NCI-H2171 treated with DMSO at 0.1 percent for 48 hours (cell line): ENCODE results near the gene PPP1R13B.
A peak's percentile ranks its signal among the peaks of the same experiment; 100 is the strongest.
"Not testable (repeated sequence)": the region's sequence is repeated elsewhere in the genome, so short reads cannot be mapped to it uniquely, and the experiment has no call there.

Experiments
- DNase-seq: peaks from one replicate; lab custom pipeline; 2025; lab: John Stamatoyannopoulos, UW

The PPP1R13B gene, protein sequence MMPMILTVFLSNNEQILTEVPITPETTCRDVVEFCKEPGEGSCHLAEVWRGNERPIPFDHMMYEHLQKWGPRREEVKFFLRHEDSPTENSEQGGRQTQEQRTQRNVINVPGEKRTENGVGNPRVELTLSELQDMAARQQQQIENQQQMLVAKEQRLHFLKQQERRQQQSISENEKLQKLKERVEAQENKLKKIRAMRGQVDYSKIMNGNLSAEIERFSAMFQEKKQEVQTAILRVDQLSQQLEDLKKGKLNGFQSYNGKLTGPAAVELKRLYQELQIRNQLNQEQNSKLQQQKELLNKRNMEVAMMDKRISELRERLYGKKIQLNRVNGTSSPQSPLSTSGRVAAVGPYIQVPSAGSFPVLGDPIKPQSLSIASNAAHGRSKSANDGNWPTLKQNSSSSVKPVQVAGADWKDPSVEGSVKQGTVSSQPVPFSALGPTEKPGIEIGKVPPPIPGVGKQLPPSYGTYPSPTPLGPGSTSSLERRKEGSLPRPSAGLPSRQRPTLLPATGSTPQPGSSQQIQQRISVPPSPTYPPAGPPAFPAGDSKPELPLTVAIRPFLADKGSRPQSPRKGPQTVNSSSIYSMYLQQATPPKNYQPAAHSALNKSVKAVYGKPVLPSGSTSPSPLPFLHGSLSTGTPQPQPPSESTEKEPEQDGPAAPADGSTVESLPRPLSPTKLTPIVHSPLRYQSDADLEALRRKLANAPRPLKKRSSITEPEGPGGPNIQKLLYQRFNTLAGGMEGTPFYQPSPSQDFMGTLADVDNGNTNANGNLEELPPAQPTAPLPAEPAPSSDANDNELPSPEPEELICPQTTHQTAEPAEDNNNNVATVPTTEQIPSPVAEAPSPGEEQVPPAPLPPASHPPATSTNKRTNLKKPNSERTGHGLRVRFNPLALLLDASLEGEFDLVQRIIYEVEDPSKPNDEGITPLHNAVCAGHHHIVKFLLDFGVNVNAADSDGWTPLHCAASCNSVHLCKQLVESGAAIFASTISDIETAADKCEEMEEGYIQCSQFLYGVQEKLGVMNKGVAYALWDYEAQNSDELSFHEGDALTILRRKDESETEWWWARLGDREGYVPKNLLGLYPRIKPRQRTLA

DNA sequence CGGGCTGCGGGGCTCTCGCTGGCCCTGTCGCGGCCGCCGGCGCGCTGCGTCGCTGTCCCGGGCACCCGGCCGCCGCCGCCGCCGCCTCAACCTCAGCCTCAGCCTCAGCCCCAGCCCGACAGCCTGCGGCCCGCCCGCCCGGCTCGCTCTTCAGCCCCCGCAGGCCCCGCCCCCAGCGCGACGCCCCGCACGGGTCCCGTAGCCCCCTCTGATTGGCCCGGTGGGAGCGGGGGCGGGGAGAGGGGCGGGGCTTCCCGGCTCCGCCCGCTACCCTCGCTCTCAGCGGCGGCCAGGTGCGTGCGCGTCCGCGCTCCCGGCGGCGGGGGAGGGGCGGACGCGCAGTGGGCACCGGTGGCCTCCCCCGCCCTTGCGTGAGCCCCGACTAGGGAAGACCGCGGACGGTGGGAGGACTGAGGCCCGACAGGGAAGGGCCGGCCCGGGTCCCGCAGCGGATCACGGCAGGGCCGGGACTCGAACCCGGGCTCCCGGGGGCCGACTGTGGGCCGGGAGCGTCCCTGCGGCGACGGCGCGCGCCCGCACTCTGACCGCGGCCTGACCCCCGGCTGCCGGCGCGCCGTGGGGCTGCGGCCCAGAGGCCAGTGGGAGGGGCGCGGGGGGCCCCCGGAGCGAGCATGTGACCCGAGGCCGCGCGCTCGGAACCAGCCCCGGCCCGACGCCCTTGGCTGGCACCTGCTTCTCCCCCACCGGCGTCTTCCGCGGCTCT is at the start of gene PPP1R13B:
TSS of gene PPP1R13B (minus strand) at position 125 of the 724 bp plus-strand sequence. CDS start 268 bp downstream, outside the sequence.
- DNase-seq, result peak; percentile 89

DNA sequence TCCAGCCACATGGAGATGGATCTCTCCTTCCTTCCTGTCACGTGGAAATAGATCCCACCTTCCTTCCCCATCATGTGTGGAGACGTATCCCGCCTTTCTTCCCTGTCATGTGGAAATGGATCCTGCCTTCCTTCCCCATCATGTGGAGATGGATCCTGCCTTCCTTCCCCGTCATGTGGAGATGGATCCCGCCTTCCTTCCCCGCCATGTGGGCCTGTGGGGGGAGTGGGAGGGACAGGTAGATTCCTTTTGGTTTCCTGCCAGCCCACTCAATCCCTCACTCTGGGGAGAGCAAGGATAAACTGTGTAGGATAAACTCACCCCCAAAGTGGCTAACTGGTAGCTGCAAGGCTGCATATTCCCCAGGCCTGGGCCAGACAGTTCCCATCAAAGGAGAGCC is 49.2 kb upstream of the PPP1R13B start:
- DNase-seq, result peak; percentile 48

DNA sequence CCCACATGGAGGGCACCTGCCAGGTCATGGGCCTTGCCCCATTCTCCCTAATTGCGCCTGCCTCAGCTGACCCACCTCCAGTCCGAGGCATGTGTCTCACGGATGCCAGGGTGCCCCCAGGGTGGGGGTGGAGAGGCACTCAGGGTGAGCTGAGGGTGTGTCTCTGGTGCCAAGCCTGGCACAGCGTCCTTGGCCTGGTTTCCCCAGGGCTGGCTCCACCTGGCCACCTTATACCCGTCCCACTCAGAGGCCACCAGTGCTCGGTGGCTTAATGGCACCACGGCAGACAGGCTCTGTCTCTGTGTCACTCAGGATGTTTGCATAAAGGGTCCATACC is 47.3 kb upstream of the PPP1R13B start:
- no peak for DNase-seq

DNA sequence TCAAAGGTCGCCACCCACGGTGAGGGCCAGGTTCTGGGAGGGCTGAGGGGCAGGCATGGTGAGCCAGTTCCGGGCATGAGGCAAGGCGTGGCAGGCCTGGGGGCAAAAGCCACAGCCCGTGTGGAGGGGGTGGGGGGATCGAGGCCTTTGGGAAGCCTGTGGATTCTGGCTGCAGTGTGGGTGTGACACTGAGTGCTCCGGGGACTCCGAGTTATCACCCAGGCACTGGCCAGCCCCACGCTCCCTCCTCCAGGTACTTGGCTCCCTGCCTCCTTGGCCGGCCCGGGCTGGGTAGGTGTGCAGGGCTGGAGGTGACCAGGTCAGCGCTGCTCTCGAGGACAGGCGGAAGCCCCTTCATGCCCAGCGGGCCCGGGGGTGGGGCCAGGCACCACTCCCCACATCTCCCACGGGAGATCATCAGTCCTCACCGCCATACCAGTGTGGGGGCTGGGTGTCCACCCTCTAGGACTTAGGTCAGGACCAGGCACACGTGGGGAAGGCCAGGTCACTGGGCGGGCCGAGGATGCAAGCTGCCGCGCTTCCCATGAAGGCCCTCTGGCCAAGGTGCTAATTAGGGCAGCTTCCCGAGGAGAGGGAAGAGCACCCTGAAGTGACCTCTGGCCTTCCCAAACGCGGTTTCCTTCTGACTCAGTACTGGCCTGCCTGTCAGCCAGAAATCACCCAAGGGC is 46.8 kb upstream of the PPP1R13B start:
- DNase-seq, result no peak

DNA sequence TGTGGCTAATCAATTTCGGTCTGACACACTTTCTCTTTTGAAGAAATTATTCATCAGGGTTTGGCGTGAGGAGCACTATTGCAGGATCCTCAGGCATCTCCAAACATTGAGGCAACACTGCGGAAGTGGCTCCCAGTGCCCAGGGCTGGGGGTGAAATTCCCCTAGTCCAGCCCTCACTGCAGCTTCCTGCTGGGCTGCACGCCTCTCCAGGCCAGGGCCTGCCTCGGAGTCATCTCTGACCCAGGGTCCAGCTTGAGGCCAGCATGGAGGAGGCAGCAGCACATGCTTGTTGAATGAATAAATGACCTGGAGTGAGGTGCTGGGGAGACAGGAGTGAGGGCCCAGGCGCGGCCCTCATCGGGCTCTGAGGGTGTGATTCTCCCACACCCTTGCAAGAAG is 44.9 kb upstream of the PPP1R13B start:
- no peak for DNase-seq

DNA sequence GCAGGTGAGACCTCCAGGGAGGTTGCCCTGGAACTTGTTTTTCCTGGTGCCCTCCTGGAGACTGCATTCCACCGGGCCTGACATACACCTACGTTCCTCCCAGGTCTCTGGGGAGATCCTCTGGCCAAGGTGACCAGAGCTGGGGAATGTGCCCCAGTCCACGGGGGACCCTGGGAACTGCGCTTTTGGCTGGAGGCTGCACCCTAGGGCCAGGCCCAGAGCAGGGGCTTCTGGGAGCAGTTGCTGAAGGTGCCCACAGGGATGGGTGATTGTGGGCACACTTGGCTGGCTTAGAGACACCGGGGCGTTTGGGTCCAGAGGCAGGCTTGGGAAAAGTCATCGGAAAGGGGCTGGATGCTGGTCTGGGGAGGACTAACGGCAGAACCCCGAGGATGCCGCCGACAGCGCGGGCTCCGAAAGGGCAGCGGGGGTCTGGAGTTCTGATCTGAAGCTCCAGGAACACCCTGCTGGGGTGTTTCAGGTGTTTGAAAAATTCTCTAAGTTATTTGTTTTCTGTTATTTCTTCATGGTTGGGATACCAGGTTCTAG is 44.4 kb upstream of the PPP1R13B start:
- DNase-seq, result no peak

DNA sequence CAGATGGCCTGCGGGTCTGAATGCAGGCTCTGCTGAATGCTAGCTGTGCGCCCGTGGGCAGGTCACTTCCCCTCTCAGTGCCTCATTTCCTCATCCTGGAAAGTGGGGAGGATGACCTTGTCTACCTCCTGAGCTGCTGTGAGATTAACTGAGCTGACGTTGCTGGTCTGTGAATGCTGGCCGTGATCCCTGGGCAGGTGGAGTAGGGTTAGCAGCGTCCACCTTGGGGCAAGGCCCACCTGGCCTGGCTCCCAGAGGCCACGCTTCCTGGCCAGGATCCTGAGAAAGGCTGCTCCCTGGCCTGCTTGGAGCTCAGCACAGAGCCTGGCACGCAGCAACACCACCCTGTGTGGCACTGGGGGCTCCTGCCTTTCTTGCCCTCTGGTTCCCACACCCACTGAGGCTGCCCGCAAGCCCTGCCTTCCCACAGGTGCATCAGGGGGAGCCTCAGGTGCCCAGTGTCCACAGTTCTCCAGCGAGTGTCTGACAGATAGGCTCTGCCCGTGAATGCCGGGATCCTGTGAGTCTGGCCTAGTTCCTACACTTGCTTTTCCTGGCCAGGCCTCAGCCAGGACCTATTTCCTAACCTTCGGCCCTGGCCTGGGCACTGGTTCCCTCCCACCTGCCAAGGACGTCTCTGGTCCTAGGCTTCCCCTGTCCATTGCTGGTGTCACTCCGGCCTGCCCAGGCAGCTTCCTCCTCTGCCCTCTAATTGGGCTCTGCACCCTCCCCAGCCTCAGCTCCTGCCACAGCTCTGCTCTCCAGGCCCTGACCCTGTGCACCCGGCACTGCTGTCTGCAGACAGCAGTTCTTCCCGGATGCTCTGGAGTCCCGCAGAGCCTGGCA is 43.7 kb upstream of the PPP1R13B start:
- no peak for DNase-seq

DNA sequence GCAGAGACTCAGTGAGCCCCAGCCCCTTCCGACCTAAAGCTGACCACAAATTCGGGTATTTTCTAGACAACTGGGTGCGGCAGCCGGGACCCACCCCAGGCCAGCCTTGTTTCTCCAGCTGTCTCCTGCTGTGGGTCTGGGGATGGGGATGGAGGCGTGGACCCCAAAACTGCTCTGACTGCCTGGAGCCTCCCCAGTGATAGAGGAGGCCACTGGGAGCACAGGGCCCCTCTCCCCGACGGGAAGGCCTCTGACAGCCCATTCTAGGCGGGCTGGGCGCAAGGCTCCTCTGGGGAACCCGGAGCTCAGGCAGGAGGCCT is 42.6 kb upstream of the PPP1R13B start:
- DNase-seq, result no peak

DNA sequence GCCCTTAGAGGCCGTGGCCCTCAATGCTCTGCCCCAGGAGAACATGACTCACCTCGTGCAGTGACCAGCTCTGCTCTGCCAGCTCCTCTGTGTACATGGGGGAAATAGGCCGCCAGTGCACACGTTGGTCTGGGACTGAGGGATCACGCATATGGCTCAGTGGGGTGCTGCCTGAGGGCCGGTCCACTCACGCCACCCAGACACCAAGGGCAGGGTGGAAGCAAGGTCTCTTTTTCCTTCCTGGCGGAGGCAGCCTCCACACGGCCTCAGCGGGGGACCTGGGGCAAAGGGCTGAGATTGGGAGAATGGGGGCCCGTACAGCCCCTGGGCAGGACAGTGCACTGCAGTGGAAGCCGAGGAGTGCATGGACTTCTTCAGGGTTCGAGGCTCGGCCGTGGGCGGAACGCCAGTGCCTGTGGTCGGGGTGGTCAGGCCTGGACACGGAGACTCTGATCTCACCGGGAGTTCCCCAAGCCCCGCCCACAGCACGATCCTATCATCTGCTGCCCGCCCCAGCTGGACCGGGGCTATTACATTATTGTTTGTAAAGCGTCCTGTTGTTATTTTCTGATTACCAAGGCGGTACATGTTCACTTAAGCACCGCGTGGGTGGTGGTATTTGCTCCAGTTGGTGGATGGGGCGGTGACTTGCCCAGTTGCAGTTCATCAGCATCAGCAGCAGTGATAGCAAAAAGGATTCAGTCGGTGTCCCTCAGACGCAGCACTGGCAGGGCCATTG is 42.1 kb upstream of the PPP1R13B start:
- no peak for DNase-seq

DNA sequence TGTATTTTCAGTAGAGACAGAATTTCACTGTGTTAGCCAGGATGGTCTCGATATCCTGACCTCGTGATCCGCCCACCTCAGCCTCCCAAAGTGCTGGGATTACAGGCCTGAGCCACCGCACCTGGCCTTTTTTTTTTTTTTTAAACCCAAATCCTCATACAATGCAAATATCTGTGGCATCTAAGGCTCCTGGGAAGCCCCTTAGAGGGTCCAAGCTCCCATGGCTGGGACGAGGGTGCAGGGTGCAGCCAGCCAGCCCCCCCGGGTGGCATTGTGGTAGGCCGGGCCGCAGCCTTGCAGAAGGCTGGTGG is 41.6 kb upstream of the PPP1R13B start:
- DNase-seq, result not testable (repeated sequence)

DNA sequence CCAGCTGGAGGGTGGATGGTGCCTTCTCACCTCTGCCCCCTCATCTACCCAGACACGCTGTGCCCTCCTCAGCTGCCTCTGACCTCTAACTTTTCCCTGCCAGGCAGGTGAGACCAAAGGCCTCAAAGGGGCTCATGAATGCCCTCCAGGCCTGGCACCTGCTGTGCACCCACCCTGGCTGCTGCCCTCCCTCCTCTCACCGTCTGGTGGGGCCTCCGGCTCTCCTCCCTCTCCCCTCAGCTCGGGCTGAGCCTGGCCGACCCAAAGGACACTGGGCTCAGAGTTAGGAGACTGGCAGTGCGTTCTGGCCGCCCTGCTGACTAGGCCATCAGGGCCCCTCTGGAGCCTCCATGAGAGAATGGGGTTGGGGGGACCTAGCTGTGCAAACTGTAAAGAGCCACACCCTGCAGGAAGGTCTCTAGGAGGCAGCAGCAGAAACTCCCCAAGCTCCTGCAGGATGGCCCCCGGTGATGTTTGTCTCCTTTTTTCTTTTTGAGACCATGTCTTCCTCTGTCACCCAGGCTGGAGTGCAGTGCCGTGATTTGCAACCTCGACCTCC is 40.3 kb upstream of the PPP1R13B start:
- DNase-seq, result no peak

DNA sequence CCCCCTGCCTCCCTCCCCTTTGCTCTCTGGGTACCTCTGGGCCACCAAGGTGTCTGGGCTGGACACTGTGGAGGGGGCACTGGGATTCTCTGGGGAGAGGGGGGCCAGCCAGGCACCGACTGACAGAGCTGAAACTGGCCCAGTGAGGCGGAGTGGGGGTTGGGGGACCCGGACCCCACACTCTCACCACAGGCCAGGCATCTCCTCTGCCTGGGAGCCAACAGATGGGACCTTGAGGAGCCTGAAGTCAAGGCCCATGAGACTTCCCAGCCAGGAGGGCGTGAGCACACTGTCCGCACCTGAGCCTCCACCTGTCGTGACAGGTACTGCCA is 39.8 kb upstream of the PPP1R13B start:
- peak; percentile 20 for DNase-seq

DNA sequence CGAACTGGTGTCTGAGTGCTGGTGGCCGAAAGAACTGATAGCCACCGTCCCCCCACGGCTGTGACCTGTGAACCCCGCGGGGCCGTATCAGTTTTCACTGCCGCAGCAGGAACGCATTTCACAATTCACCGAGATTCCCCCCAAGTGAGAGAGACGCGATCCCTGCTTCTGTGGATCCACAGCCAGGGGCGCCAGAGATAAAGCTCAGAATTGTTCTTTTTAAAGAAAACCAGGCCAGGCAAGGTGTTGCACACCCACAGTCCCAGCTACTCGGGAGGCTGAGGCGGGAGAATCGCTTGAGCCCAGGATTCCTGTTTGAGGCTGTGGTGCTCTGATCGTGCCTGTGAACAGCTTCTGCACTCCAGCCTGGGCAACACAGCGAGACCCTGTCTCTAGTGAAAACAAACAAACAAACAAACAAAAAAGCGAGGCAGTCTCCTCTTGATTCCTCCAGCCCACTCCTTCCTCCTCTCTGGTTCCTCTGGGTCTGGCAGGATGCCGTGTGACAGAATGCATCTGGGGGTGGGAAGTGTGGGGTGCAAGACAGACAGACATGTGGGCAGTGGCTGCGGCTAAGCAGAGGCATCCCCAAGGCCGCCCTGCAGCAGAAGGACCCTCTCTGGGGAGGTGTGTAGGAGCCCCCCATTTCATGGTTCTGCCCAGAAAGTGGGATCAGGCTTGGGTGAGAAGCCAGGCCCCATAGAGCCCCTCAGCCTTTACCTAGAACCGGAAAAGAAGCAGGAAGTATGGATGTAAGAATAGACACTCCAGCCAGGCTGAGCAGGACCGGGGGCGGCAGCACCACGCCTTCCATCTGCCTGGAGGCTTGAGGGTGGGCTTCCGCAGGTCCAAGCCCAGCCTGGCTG is 39.2 kb upstream of the PPP1R13B start:
- no peak for DNase-seq

DNA sequence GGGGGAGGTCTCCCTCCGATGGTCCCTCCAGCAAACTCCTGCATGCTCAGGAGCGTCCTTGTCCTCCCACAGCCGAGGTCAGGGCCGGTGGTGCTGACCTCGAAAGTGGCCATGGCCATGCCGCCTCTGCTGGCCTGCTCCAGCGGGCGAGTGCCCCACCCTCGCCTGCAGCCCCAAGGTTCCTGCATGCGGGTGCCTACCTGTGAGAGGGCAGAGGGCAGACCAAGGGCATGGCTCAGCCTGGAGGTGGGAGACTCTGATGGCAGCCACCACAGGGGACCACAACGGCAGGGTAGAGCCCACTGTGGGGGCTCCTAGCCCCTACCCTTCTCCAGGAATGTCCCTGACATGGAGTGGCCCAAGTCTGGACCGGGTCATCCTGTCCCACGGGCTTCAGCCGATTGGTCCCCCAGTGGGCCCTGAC is 38.1 kb upstream of the PPP1R13B start:
- DNase-seq, result no peak

DNA sequence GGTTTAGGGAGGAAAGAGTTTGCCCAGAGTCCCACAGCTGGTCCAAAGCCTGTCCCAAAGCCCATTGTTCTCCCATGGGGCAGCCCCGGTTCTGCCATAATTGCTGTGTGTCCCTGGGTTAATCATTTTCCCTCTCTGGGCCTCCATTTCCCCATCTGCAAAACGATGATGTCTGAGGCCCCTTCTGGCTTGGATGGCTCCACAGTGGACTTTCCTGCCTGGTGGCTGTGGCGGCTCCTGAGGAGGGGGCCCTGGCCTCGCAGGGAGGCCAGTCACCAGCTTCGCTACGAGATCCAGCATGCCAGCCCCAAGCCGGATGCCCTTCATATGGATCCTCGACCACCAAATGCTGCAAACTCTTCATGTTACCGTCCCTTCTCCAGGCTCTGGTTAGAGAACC is 37.5 kb upstream of the PPP1R13B start:
- DNase-seq, result no peak

DNA sequence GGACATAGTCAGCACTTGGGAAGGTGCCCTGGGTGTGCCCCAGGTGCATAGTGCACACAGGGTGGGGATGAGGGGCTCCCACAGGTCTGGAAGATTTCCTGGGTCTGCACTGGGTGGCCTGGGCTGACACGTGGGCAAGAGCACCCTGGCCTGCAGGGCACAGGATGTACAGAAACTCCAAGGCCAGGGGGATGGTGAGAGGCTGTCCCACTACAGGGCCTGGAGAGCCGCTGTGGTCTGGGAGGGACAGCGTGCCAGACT is 35.8 kb upstream of the PPP1R13B start:
- DNase-seq, result no peak

DNA sequence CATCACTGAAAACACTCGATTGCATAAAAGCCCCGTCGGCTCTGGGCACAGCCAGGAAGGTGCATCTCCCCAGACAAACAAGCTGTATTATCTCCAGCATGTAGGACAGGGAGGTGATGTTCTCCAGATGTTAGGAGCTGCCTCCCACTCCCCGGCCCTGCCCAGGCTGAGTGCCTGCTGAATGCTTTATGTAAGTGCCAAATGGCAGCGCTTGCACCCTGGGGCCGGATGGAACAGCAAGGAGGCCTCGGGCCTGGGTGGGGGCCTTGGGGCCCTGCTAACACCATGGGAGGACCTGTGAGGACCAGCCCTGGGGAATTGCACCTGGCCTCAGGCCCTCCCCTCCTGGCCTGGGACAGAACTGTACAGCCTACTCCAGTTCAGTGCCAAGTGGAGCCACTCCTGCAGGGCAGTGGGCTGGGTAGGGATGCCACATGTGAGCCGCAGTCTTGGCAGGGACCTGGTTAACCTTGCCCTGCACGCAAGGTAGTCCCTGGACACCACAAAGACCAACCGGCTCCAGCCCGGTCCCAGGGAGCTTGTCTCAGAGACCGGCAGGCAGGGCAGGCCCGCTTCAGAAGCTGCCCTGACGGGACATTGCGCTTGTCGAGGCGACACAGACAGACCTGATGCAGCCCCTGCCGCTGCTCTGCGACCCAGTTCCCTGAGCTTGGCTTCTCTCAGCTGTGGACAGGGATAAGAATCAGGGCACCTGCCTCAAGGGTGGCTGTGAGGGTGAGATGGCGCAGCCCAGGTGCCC is 35.3 kb upstream of the PPP1R13B start:
- DNase-seq, result no peak
